Gastroesophageal sphincter (tissue), 3 donors: Measurements from ENCODE around the gene ARHGEF33.

Source experiments
- EP300 ChIP-seq: sonication (generic); formaldehyde crosslinking; IDR thresholded peaks from one replicate; pipeline ENCODE4 v1.6.1; 2017; ENCODE audit warnings: antibody characterized with exemption, mild to moderate bottlenecking
- POLR2A ChIP-seq, 2 donors: fragments of 450-650 bp; IDR thresholded peaks; one replicate each; pipeline ENCODE4 v1.6.1; 2017; ENCODE audit warnings: antibody characterized with exemption in 2 of 2, mild to moderate bottlenecking in 2 of 2, moderate library complexity in 1 of 2
- TF ChIP-seq, protein P1 (sequence below), 4 experiments: fragments of 200-600 bp in 2 of 4; fragments of 450-650 bp in 2 of 4; sonication (generic) in 1 of 4; IDR thresholded peaks; one replicate each; pipeline ENCODE4 v1.5.1; 2017 to 2019; ENCODE audit warnings: antibody characterized with exemption in 4 of 4, mild to moderate bottlenecking in 2 of 4, moderate library complexity in 2 of 4

GRCh38 chr2:38981670-38982357, 92.1 kb downstream of the ARHGEF33 start:
- TF ChIP-seq, protein P1, sequence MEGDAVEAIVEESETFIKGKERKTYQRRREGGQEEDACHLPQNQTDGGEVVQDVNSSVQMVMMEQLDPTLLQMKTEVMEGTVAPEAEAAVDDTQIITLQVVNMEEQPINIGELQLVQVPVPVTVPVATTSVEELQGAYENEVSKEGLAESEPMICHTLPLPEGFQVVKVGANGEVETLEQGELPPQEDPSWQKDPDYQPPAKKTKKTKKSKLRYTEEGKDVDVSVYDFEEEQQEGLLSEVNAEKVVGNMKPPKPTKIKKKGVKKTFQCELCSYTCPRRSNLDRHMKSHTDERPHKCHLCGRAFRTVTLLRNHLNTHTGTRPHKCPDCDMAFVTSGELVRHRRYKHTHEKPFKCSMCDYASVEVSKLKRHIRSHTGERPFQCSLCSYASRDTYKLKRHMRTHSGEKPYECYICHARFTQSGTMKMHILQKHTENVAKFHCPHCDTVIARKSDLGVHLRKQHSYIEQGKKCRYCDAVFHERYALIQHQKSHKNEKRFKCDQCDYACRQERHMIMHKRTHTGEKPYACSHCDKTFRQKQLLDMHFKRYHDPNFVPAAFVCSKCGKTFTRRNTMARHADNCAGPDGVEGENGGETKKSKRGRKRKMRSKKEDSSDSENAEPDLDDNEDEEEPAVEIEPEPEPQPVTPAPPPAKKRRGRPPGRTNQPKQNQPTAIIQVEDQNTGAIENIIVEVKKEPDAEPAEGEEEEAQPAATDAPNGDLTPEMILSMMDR (IDR thresholded peaks at IDR 0.05), result no peak
- no peak for TF ChIP-seq POLR2A (IDR thresholded peaks at IDR 0.05)
- TF ChIP-seq EP300, result no peak
